Thoracic aorta (tissue), 2 donors: Measurements from ENCODE around the gene HAUS6. TPM values are rescaled to one million over a fixed set of nuclear protein-coding genes. Genes with fewer than 3 reads are reported as not detected.
"Not testable (repeated sequence)": the region's sequence is repeated elsewhere in the genome, so short reads cannot be mapped to it uniquely, and the experiment has no call there.

Experiments
- ATAC-seq: fragments of 150-250 bp; one replicate; pipeline ENCODE4 v1.8.0; 2017; ENCODE audit warnings: low read depth; ENCODE audit not compliant: insufficient number of reproducible peaks, low FRiP score
- DNase-seq: peaks from one replicate; pipeline ENCODE4 v3.0.0-alpha.2; 2020; ENCODE audit warnings: low spot score
- H3K27ac ChIP-seq, 2 donors: fragments of 200-600 bp; sonication (generic); 1 replicate in 1 of 2; 2 replicates in 1 of 2; pipeline ENCODE4 v1.5.1; 2016; ENCODE audit warnings: mild to moderate bottlenecking in 2 of 2, moderate library complexity in 2 of 2
- H3K27me3 ChIP-seq: fragments of 200-600 bp; sonication (generic); replicated peaks from 2 replicates; pipeline ENCODE4 v1.6.0; 2016; ENCODE audit warnings: mild to moderate bottlenecking; ENCODE audit not compliant: insufficient read depth
- H3K36me3 ChIP-seq: fragments of 200-600 bp; sonication (generic); one replicate; pipeline ENCODE4 v1.5.1; 2016
- H3K4me1 ChIP-seq, 2 donors: fragments of 200-600 bp; sonication (generic); 1 replicate in 1 of 2; 2 replicates in 1 of 2; pipeline versions ENCODE4 v1.5.1 to v1.6.0; 2016; ENCODE audit warnings: low read depth in 2 of 2, mild to moderate bottlenecking in 1 of 2; ENCODE audit not compliant: control insufficient read depth in 1 of 2
- H3K4me3 ChIP-seq: fragments of 200-600 bp; sonication (generic); 2 replicates; pipeline ENCODE4 v1.5.1; 2016; ENCODE audit warnings: mild to moderate bottlenecking
- H3K9me3 ChIP-seq: fragments of 200-600 bp; sonication (generic); 2 replicates; pipeline ENCODE4 v1.5.1; 2016
- total RNA-seq, 2 donors: library from RNA; depleted of rRNA; stranded (reverse); fragments of >200 nt; gene quantifications; one replicate each; pipeline versions ENCODE4 v1.1.0 to v1.2.3, GENCODE V29; 2016
- TF ChIP-seq, protein P1 (sequence below): fragments of 200-600 bp; sonication (generic); IDR thresholded peaks from one replicate; pipeline ENCODE4 v1.5.1; 2019; ENCODE audit warnings: antibody characterized with exemption

HAUS6 gene
- 1 to 10 TPM; 5.4 to 7.0 TPM for total RNA-seq

GRCh38 chr9:19102631-19103345 lies at the start of gene HAUS6:
Gene HAUS6 (minus strand): TSS chr9:19102904. CDS start chr9:19102651, 253 bp downstream.
- peak; percentile 91 for DNase-seq
- no peaks in the 10 kb centered on the region for H3K27me3 ChIP-seq
- peaks cover 12% of the 10 kb centered on the region in 2 donors for H3K4me1 ChIP-seq
- peak within 1 kb of the TSS; percentile 86 for H3K4me3 ChIP-seq
- TF ChIP-seq, protein P1, sequence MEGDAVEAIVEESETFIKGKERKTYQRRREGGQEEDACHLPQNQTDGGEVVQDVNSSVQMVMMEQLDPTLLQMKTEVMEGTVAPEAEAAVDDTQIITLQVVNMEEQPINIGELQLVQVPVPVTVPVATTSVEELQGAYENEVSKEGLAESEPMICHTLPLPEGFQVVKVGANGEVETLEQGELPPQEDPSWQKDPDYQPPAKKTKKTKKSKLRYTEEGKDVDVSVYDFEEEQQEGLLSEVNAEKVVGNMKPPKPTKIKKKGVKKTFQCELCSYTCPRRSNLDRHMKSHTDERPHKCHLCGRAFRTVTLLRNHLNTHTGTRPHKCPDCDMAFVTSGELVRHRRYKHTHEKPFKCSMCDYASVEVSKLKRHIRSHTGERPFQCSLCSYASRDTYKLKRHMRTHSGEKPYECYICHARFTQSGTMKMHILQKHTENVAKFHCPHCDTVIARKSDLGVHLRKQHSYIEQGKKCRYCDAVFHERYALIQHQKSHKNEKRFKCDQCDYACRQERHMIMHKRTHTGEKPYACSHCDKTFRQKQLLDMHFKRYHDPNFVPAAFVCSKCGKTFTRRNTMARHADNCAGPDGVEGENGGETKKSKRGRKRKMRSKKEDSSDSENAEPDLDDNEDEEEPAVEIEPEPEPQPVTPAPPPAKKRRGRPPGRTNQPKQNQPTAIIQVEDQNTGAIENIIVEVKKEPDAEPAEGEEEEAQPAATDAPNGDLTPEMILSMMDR = peak; percentile 72
- peak within 1 kb of the TSS; percentile 69 to 82 for H3K27ac ChIP-seq
- no peaks in the 10 kb centered on the region for H3K9me3 ChIP-seq
- H3K36me3 ChIP-seq = no peaks in the 10 kb centered on the region
- ATAC-seq = peak; percentile 95

DNA sequence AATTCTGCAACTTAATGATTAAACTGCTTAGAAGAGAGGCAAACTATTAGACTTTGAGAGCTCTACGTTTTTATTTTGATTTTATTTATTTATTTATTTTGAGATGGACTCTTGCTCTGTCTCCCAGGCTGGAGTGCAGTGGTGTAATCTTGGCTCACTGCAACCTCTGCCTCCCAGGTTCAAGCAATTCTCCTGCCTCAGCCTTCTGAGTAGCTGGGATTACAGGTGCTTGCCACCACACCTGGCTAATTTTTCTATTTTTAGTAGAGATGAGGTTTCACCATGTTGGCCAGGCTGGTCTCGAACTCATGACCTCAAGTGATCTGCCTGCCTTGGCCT lies 49.4 kb upstream of the HAUS6 start:
- H3K27me3 ChIP-seq, H3K27ac ChIP-seq, H3K4me1 ChIP-seq, DNase-seq, H3K4me3 ChIP-seq, H3K36me3 ChIP-seq, ATAC-seq, H3K9me3 ChIP-seq: not testable (repeated sequence)

DNA sequence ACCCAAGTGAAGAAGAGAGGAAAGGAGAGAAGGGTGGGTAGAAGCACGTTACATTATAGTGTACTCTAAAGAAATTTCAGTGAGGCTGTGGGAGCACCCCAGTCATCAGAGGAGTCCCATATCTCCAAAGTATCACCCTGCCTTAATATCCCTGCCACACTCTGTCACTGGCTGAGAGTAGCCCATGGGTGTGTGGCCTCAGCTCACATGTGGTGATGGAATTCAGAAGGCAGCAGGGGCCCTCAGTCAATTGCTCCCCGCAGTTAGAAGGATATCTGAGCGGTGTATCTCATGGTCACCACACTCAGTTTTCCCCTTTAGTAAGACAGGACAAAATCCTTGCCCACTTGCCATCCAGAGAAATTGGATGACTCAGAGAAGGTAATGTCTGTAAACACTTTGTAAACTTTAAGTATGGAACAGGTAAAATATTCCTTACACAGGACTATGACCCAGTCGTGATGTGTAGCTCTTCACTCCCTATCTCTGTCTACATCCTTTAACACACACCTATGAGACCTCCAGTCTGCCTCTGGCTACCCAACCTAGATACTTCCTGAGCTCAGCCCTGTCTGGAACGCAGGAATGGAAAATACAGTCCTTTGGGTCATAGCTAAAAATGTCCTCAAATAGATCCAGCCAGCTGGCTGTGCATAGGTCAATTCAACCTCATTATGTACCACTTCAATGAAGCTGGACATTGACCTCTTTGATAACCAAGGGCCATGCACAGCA lies 48.9 kb upstream of the HAUS6 start:
- Histone ChIP-seq H3K27ac (no peak overlapping the region), H3K4me3 (no peak overlapping the region), H3K27me3 (no peaks in the 10 kb centered on the region), H3K9me3 (no peaks in the 10 kb centered on the region), H3K36me3 (no peaks in the 10 kb centered on the region), H3K4me1 (no peaks in the 10 kb centered on the region)
- ATAC-seq (no peak), DNase-seq (no peak)
- TF ChIP-seq, protein P1 = no peak

DNA sequence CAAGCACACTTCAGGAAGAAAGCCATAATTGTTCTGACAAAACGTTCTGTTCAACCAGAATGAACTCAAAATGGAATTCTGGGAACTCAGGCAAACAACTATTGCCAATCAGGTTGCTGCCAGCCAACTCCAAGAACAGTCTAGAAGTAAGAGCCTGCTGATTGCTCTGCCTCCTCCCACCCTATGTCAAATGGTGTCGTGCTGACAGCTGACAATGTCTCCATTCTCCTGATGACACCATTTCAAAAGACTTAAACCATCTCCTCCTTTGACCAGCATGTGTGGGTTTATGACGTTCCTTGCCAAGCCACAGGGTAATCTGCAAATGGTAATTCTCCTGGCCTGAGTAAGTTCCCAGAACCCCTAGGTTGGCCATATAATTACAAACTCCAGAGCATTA lies 46.5 kb upstream of the HAUS6 start:
- no peaks in the 10 kb centered on the region for H3K9me3 ChIP-seq
- ATAC-seq (no peak), DNase-seq (no peak)
- no peaks in the 10 kb centered on the region for H3K27me3 ChIP-seq
- TF ChIP-seq, protein P1 = no peak
- no peaks in the 10 kb centered on the region for H3K4me1 ChIP-seq
- no peak overlapping the region for H3K27ac ChIP-seq
- H3K36me3 ChIP-seq = no peaks in the 10 kb centered on the region
- H3K4me3 ChIP-seq = no peak overlapping the region

- Histone ChIP-seq H3K4me1 (no peaks in the 10 kb centered on the region), H3K4me3 (no peak overlapping the region), H3K27ac (no peak overlapping the region), H3K9me3 (no peaks in the 10 kb centered on the region), H3K27me3 (no peaks in the 10 kb centered on the region), H3K36me3 (no peaks in the 10 kb centered on the region)
- DNase-seq = no peak
- ATAC-seq = no peak
- TF ChIP-seq, protein P1 = no peak
Observed at GRCh38 chr9:19148187-19148586, 45.5 kb upstream of the HAUS6 start.
